Panc1 (cell line): Measurements from ENCODE around the gene STAP2.

Source experiments
- SIN3A ChIP-seq: IDR thresholded peaks from 2 replicates; pipeline ENCODE4 v1.6.1; 2012; ENCODE audit warnings: low read depth, mild to moderate bottlenecking, low read length, moderate library complexity, borderline replicate concordance; ENCODE audit not compliant: insufficient read depth
- TF ChIP-seq, protein P1 (sequence below): fragments of 450-650 bp; IDR thresholded peaks from 2 replicates; pipeline ENCODE4 v1.5.1; 2017; ENCODE audit warnings: mild to moderate bottlenecking

DNA sequence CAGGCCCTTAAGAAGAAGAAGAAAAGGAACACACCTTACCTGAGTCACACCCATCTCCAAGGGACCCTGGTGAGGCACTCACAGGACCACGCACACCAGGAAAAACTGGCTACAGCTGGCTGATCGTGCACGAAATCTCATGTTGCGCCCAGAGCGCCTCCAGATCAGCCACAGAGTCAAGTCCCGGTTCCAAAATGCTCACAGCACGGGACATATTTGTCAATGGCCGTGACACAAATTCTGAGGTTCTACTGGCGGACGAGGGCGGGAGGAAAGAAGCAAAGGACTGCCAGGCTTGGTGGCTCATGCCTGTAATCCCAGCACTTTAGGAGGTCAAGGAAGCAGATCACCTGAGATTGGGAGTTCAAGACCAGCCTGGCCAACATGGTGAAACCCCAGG is 40.3 kb upstream of the STAP2 start:
- TF ChIP-seq, protein P1, sequence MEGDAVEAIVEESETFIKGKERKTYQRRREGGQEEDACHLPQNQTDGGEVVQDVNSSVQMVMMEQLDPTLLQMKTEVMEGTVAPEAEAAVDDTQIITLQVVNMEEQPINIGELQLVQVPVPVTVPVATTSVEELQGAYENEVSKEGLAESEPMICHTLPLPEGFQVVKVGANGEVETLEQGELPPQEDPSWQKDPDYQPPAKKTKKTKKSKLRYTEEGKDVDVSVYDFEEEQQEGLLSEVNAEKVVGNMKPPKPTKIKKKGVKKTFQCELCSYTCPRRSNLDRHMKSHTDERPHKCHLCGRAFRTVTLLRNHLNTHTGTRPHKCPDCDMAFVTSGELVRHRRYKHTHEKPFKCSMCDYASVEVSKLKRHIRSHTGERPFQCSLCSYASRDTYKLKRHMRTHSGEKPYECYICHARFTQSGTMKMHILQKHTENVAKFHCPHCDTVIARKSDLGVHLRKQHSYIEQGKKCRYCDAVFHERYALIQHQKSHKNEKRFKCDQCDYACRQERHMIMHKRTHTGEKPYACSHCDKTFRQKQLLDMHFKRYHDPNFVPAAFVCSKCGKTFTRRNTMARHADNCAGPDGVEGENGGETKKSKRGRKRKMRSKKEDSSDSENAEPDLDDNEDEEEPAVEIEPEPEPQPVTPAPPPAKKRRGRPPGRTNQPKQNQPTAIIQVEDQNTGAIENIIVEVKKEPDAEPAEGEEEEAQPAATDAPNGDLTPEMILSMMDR = no peak
- TF ChIP-seq SIN3A = no peak
